CD14-positive monocyte (primary cell): ENCODE data around the gene OR13C4. TPM values are rescaled to one million over a fixed set of nuclear protein-coding genes. Genes with fewer than 3 reads are reported as not detected.

Experiments
- DNase-seq, 3 donors: peaks; one replicate each; pipeline ENCODE4 v3.0.0-alpha.2; 2011 to 2022
- H2AFZ ChIP-seq: 2 replicates; pipeline ENCODE4 v1.6.0; 2012; ENCODE audit warnings: mild to moderate bottlenecking, low read depth, low read length, inconsistent platforms; ENCODE audit not compliant: insufficient read depth, poor library complexity, severe bottlenecking
- H3K27ac ChIP-seq, 2 donors: 1 replicate in 1 of 2; 2 replicates in 1 of 2; pipeline ENCODE4 v1.5.1; 2012 to 2013; ENCODE audit warnings: low read length in 2 of 2, control low read depth in 1 of 2, inconsistent platforms in 1 of 2, low read depth in 1 of 2, mild to moderate bottlenecking in 1 of 2
- H3K27me3 ChIP-seq, 2 donors: one replicate each; pipeline versions ENCODE4 v1.6.0 to v1.6.1; 2011 to 2013; ENCODE audit warnings: low read length in 2 of 2; ENCODE audit not compliant: control insufficient read depth in 2 of 2, insufficient read depth in 2 of 2
- H3K36me3 ChIP-seq, 2 donors: replicated peaks in 1 of 2; 1 replicate in 1 of 2; 2 replicates in 1 of 2; pipeline versions ENCODE4 v1.5.1 to v1.6.1; 2012 to 2013; ENCODE audit warnings: low read length in 2 of 2, control low read depth in 1 of 2, inconsistent platforms in 1 of 2, mild to moderate bottlenecking in 1 of 2; ENCODE audit not compliant: insufficient read depth in 2 of 2, control insufficient read depth in 1 of 2
- H3K4me1 ChIP-seq, 2 donors: 1 replicate in 1 of 2; 2 replicates in 1 of 2; pipeline versions ENCODE4 v1.5.1 to v1.6.1; 2012 to 2013; ENCODE audit warnings: low read length in 2 of 2, control low read depth in 1 of 2, inconsistent platforms in 1 of 2, mild to moderate bottlenecking in 1 of 2, moderate library complexity in 1 of 2; ENCODE audit not compliant: insufficient read depth in 2 of 2, control insufficient read depth in 1 of 2
- H3K4me2 ChIP-seq: replicated peaks from 2 replicates; pipeline ENCODE3; 2012; ENCODE audit warnings: low read length, moderate library complexity, mild to moderate bottlenecking; ENCODE audit not compliant: poor library complexity, severe bottlenecking; ENCODE audit errors: extremely low read depth
- H3K4me3 ChIP-seq, 3 experiments: fragments of 200-600 bp in 1 of 3; sonication (generic) in 1 of 3; replicated peaks in 1 of 3; 1 replicate in 2 of 3; 2 replicates in 1 of 3; pipeline ENCODE4 v1.5.1; 2011 to 2013; ENCODE audit warnings: low read length in 3 of 3, mild to moderate bottlenecking in 3 of 3, control low read depth in 2 of 3, low read depth in 2 of 3, inconsistent platforms in 1 of 3, moderate library complexity in 1 of 3
- H3K79me2 ChIP-seq: 2 replicates; pipeline ENCODE4 v1.6.0; 2012; ENCODE audit warnings: mild to moderate bottlenecking, control low read depth, inconsistent platforms, low read length, moderate library complexity; ENCODE audit not compliant: insufficient read depth
- H3K9ac ChIP-seq: 2 replicates; pipeline ENCODE4 v1.6.0; 2017; ENCODE audit warnings: low read length, mild to moderate bottlenecking; ENCODE audit not compliant: insufficient read depth, poor library complexity, severe bottlenecking
- H3K9me3 ChIP-seq, 2 donors: replicated peaks in 1 of 2; 1 replicate in 1 of 2; 2 replicates in 1 of 2; pipeline versions ENCODE4 v1.5.1 to v1.6.1; 2012 to 2013; ENCODE audit warnings: low read length in 2 of 2, control low read depth in 1 of 2; ENCODE audit not compliant: control insufficient read depth in 1 of 2, insufficient read depth in 1 of 2
- H4K20me1 ChIP-seq: 2 replicates; pipeline ENCODE4 v1.6.0; 2012; ENCODE audit warnings: mild to moderate bottlenecking, low read length, control low read depth, moderate library complexity; ENCODE audit not compliant: insufficient read depth
- H3K27ac Mint-ChIP-seq, 7 donors: one replicate each; pipeline ENCODE4 v1.8.0; 2020; ENCODE audit warnings: mild to moderate bottlenecking in 7 of 7, mixed read lengths in 7 of 7, moderate library complexity in 6 of 7, inconsistent platforms in 2 of 7
- H3K27me3 Mint-ChIP-seq, 3 donors: one replicate each; pipeline ENCODE4 v1.8.0; 2021 to 2022; ENCODE audit warnings: low read depth in 3 of 3, mild to moderate bottlenecking in 3 of 3, mixed read lengths in 3 of 3, moderate library complexity in 3 of 3, inconsistent platforms in 1 of 3
- H3K36me3 Mint-ChIP-seq, 2 donors: one replicate each; pipeline ENCODE4 v1.8.0; 2020; ENCODE audit warnings: mixed read lengths in 2 of 2, inconsistent platforms in 1 of 2, mild to moderate bottlenecking in 1 of 2
- H3K4me1 Mint-ChIP-seq: one replicate; pipeline ENCODE4 v1.8.0; 2020; ENCODE audit warnings: mild to moderate bottlenecking, mixed read lengths
- H3K4me3 Mint-ChIP-seq, 2 donors: one replicate each; pipeline ENCODE4 v1.8.0; 2020; ENCODE audit warnings: mild to moderate bottlenecking in 2 of 2, mixed read lengths in 2 of 2, moderate library complexity in 1 of 2
- H3K9me3 Mint-ChIP-seq, 7 donors: one replicate each; pipeline ENCODE4 v1.8.0; 2020 to 2022; ENCODE audit warnings: mixed read lengths in 7 of 7, mild to moderate bottlenecking in 6 of 7, moderate library complexity in 6 of 7, inconsistent platforms in 2 of 7
- WGBS: methylation state at CpG from one replicate; pipeline ENCODE4 v1.1.5; 2013; ENCODE audit warnings: missing lambda C conversion rate; ENCODE audit not compliant: insufficient coverage; 5-methylcytosine and 5-hydroxymethylcytosine counted together
- intact Hi-C, 2 donors: fragments of 100-400 bp; cut with micrococcal nuclease; formaldehyde crosslinking; loops; one replicate each; pipeline versions ENCODE4 v1.15.0 to v1.15.1; 2023
- polyA plus RNA-seq, 3 donors: library from polyadenylated mRNA; depleted of rRNA in 1 of 3; unstranded in 2 of 3; stranded (reverse) in 1 of 3; fragments of 300-500 nt in 2 of 3; fragments of >200 nt in 1 of 3; fragmentation: Illumina TruSeq in 2 of 3; gene quantifications; 1 replicate in 2 of 3; 2 replicates in 1 of 3; pipeline ENCODE4 v1.2.3, GENCODE V29; 2012 to 2021
- TF ChIP-seq, protein P1 (sequence below): fragments of 200-600 bp; IDR thresholded peaks from one replicate; pipeline ENCODE4 v1.8.0; 2022; ENCODE audit warnings: antibody characterized with exemption, mild to moderate bottlenecking

OR13C4 gene
- polyA plus RNA-seq, 3 donors = not detected

- intact Hi-C loops = no loop called here
- H3K4me3 ChIP-seq = no peak overlapping the region
- no peaks in the 10 kb centered on the region for H4K20me1 ChIP-seq
- DNase-seq = no peak
- no peaks in the 10 kb centered on the region for H3K79me2 ChIP-seq
- no peaks in the 10 kb centered on the region for H3K4me1 ChIP-seq
- no peak overlapping the region for H3K27ac ChIP-seq
- Mint-ChIP-seq H3K27me3 (no peaks in the 10 kb centered on the region), H3K4me1 (no peaks in the 10 kb centered on the region), H3K4me3 (no peak overlapping the region), H3K27ac (no peak overlapping the region), H3K9me3 (peaks cover 0 to 6% (median 0%) of the 10 kb centered on the region in 7 donors), H3K36me3 (no peaks in the 10 kb centered on the region)
- H3K4me2 ChIP-seq = no peak overlapping the region
- H3K36me3 ChIP-seq = no peaks in the 10 kb centered on the region
- H3K9me3 ChIP-seq = no peaks in the 10 kb centered on the region
- H3K27me3 ChIP-seq = no peaks in the 10 kb centered on the region
- H2AFZ ChIP-seq = no peak overlapping the region
- TF ChIP-seq, protein P1, sequence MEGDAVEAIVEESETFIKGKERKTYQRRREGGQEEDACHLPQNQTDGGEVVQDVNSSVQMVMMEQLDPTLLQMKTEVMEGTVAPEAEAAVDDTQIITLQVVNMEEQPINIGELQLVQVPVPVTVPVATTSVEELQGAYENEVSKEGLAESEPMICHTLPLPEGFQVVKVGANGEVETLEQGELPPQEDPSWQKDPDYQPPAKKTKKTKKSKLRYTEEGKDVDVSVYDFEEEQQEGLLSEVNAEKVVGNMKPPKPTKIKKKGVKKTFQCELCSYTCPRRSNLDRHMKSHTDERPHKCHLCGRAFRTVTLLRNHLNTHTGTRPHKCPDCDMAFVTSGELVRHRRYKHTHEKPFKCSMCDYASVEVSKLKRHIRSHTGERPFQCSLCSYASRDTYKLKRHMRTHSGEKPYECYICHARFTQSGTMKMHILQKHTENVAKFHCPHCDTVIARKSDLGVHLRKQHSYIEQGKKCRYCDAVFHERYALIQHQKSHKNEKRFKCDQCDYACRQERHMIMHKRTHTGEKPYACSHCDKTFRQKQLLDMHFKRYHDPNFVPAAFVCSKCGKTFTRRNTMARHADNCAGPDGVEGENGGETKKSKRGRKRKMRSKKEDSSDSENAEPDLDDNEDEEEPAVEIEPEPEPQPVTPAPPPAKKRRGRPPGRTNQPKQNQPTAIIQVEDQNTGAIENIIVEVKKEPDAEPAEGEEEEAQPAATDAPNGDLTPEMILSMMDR = no peak
- WGBS = no CpG with 5 or more reads among the region's 4 CpGs
- H3K9ac ChIP-seq = no peak overlapping the region
These were observed 17.6 kb upstream of the OR13C4 start for GRCh38 chr9:104544644-104545043.

DNA sequence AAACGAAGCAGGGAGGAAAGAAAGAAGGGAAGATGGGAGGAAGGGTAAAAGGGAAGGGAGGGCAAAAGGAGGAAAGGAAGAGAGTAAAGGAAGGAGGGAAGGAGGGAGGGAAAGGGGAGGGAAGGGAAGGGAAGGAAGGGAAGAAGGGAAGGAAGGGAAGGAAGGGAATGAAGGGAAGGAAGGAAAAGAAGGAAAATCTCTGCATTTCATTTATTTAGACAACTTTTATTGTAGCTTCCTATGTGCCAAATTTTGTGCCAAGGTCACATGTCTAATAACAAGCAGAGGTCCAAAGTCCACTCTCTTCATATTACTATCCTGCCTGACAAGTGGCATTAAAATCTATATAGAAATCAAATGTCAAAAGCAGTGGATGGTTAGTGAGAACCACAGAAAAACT is 12.3 kb upstream of the OR13C4 start:
- intact Hi-C loops = no loop called here
- Histone ChIP-seq H3K4me2 (no peak overlapping the region), H3K9me3 (no peaks in the 10 kb centered on the region), H3K27ac (no peak overlapping the region), H3K79me2 (no peaks in the 10 kb centered on the region), H3K27me3 (no peaks in the 10 kb centered on the region), H3K36me3 (no peaks in the 10 kb centered on the region), H4K20me1 (no peaks in the 10 kb centered on the region), H3K9ac (no peak overlapping the region), H3K4me1 (no peaks in the 10 kb centered on the region), H3K4me3 (no peak overlapping the region), H2AFZ (no peak overlapping the region)
- no peak overlapping the region for H3K27ac Mint-ChIP-seq
- DNase-seq = no peak
- TF ChIP-seq, protein P1 = no peak
- peaks cover 0 to 1% (median 0%) of the 10 kb centered on the region in 7 donors for H3K9me3 Mint-ChIP-seq
- WGBS = 67% methylated on average over 1 of the region's 1 CpG
- H3K36me3 Mint-ChIP-seq = no peaks in the 10 kb centered on the region
- H3K4me3 Mint-ChIP-seq = no peak overlapping the region
- no peaks in the 10 kb centered on the region for H3K27me3 Mint-ChIP-seq
- H3K4me1 Mint-ChIP-seq = no peaks in the 10 kb centered on the region
